Urinary bladder (tissue), 4 donors: ENCODE results near the gene COL7A1. TPM values are rescaled to one million over a fixed set of nuclear protein-coding genes. Genes with fewer than 3 reads are reported as not detected.

Experiments used
- DNase-seq: peaks from one replicate; pipeline ENCODE4 v3.0.0-alpha.2; 2015; ENCODE audit errors: extremely low spot score
- H3K27ac ChIP-seq: one replicate; pipeline ENCODE4 v1.5.1; 2013; ENCODE audit warnings: low read depth, mild to moderate bottlenecking, moderate library complexity
- H3K36me3 ChIP-seq: one replicate; pipeline ENCODE4 v1.6.1; 2013; ENCODE audit warnings: mild to moderate bottlenecking, moderate library complexity; ENCODE audit not compliant: insufficient read depth
- H3K4me1 ChIP-seq: one replicate; pipeline ENCODE4 v1.6.1; 2013; ENCODE audit warnings: mild to moderate bottlenecking, moderate library complexity; ENCODE audit not compliant: insufficient read depth
- H3K4me3 ChIP-seq: one replicate; pipeline ENCODE4 v1.5.1; 2013; ENCODE audit warnings: low read depth, low read length
- WGBS: extraction: QIAGEN DNeasy Blood & Tissue Kit; methylation state at CpG from one replicate; pipeline ENCODE4 v1.1.7; 2013; 5-methylcytosine and 5-hydroxymethylcytosine counted together
- polyA plus RNA-seq: library from polyadenylated mRNA; stranded (reverse); fragments of 200-250 nt; gene quantifications from one replicate; pipeline ENCODE4 v1.2.3, GENCODE V29; 2013
- total RNA-seq: library from RNA; depleted of rRNA; stranded (reverse); fragments of >200 nt; gene quantifications from one replicate; pipeline ENCODE4 v1.2.3, GENCODE V29; 2014
- donor health status: healthy with polysubstance abuse.
- donor health status: healthy.

Gene COL7A1
- total RNA-seq (20.0 TPM), polyA plus RNA-seq (19.7 TPM)

GRCh38 chr3:48595075-48595525, at the start of gene COL7A1:
Gene COL7A1 (minus strand): TSS chr3:48595329. CDS start chr3:48595159, 170 bp downstream.
- H3K27ac ChIP-seq = peak within 1 kb of the TSS; percentile 39
- no peaks in the 10 kb centered on the region for H3K4me1 ChIP-seq
- no peak for DNase-seq
- peak within 1 kb of the TSS; percentile 38 for H3K4me3 ChIP-seq
- H3K36me3 ChIP-seq = peaks cover 1% of the 10 kb centered on the region
- WGBS = 9% methylated on average over 35 of the region's 35 CpGs

GRCh38 chr3:48642605-48643004, 47.5 kb upstream of the COL7A1 start:
- Histone ChIP-seq H3K36me3 (no peaks in the 10 kb centered on the region), H3K4me3 (no peak overlapping the region), H3K4me1 (no peaks in the 10 kb centered on the region), H3K27ac (no peak overlapping the region)
- no peak for DNase-seq
- WGBS = 91% methylated on average over 12 of the region's 12 CpGs

- 92% methylated on average over 3 of the region's 3 CpGs for WGBS
- H3K4me1 ChIP-seq = no peaks in the 10 kb centered on the region
- H3K27ac ChIP-seq = no peak overlapping the region
- H3K4me3 ChIP-seq = no peak overlapping the region
- no peak for DNase-seq
- H3K36me3 ChIP-seq = no peaks in the 10 kb centered on the region
Observed at GRCh38 chr3:48641396-48641795, 46.3 kb upstream of the COL7A1 start.

DNA sequence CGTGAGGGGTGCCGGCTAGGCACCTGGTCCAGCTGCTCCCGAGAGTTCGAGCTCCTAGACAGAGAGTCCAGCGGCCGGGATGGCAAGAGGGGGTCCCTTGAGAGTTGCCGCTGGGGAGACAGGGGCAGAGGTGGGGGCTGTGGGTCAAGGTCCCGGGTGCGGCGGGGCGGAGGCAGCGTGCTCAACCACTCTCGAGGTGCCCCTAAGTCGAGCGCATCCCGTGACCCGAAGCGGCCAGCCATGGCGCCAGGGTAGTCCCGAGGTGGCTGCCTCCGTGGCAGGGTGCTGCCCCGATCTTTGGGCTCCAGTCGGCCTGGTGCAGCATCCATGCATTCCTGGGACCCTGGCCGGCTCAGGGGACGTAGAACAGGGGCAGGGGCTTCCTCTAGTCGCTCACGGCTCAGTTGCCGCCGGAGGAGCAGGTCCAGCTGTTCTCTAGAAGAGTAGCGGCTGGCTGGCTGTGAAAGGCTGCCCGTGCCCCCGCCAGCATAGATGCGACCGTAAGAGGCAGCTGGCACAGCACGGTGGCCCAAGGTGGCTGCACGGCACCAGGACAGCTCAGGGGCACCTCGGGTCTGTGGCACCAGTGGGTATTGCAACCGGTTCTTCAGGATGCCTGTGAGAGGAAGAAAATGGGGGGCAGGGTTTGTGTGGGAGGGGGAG, 44.9 kb upstream of the COL7A1 start:
- no peak for DNase-seq
- WGBS = 85% methylated on average over 38 of the region's 38 CpGs
- no peak overlapping the region for H3K4me3 ChIP-seq
- no peaks in the 10 kb centered on the region for H3K36me3 ChIP-seq
- no peak overlapping the region for H3K27ac ChIP-seq
- H3K4me1 ChIP-seq = no peaks in the 10 kb centered on the region

GRCh38 chr3:48637305-48637704, 42.2 kb upstream of the COL7A1 start:
- Histone ChIP-seq H3K4me1 (no peaks in the 10 kb centered on the region), H3K27ac (no peak overlapping the region), H3K4me3 (no peak overlapping the region), H3K36me3 (no peaks in the 10 kb centered on the region)
- 55% methylated on average over 6 of the region's 6 CpGs for WGBS
- no peak for DNase-seq

DNA sequence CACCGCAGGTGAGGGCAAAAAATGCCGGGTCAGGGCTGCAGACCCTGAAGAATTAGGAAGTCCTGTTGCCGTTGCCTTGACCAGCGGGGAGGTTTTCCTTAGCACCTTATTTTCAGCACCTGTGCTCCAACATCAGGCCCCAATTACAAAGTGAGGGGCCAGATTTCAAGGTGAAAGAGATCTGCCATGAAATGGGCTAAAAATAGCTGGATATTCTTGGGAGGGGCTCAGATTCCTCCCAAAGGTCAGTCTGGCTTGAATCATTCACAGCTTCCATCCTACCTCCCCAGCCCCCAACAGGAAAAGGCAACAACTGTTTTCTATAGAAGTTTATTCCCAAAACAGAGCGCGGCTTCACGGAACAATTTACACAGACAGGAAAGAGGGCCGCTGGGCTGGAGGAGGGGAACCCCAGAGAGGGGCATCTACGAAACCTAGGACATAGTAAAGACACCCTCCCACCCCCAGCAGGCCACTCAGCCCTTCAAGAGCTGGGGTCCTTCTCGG, 41.1 kb upstream of the COL7A1 start:
- 43% methylated on average over 10 of the region's 10 CpGs for WGBS
- peak overlapping the region; percentile 61 for H3K4me3 ChIP-seq
- H3K27ac ChIP-seq = no peak overlapping the region
- no peaks in the 10 kb centered on the region for H3K36me3 ChIP-seq
- no peak for DNase-seq
- H3K4me1 ChIP-seq = no peaks in the 10 kb centered on the region

DNA sequence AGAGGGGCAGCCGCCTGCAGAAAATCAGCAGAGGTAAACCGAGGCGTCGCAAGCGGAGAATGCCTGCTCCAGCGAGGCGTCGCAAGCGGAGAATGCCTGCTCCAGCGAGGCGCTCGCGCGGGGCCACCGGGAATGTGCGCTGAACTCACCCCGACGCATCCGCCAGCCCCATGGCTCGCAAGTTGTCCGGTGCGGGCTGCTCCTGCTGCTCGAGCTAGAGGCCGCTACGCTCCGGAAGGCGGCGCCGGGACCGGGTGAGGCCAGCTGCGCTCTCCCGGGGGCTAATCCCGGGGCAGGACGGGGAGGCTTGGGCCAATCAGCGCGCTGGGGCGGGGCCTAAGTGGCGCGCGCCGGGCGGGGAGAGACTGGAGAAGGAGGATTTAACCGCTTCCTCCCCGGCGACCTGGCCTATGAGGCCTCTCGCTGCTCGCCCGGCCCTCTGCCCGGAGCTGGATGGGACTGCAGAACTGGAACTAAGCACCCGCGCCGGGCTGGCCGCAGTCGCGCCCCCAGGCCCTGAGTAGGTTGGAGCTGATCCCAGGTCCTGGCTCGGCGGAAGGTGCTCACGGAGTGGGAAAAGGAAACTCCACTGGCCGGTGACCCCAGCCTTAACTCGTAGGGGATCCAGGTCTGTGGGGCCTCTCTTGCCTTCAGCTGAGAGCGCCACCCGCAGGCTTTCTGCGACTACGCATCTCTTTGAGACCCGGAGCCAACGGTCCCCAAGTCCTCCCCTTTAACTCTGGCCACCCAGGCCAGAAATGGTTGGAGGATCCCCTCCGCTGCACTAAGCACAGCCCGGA, 40.3 kb upstream of the COL7A1 start, which contains the start of gene SLC26A6:
Gene SLC26A6 (minus strand): TSS at position 240 of the 800 bp plus-strand sequence. CDS start 68 bp downstream, at position 172.
- under 1% methylated on average over 68 of the region's 68 CpGs for WGBS
- Histone ChIP-seq H3K36me3 (no peaks in the 10 kb centered on the region), H3K4me3 (peak within 1 kb of the TSS; percentile 61), H3K27ac (no peak within 1 kb of the TSS), H3K4me1 (no peaks in the 10 kb centered on the region)
- DNase-seq = peak; percentile 86

DNA sequence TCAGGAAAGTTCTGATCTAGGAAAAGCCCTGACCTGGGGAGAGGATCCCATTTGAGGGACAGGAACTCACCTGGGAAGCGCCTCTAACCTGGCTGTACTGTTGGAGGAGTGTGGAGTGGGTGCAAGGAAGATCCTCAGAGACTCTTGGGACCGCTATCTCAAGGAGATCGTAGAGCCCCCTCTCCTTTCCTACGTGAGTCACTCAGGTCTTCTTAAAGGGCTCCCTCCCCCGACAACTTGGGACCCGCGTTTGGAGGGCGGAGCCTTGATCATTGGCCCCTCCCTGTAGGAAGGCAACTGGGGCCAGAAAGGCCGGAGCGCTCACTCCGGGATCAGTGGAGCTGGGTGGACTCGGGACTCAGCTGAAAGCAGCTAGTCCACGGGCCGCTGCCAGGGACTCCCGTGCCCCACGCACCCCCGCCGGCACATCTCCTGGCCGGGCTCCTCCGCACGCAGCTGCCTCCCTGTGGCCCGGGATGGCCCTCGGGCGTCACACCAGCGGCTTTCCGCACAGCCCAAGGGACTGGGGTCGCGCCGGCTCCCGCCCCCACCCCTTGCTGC, 39.6 kb upstream of the COL7A1 start:
- Histone ChIP-seq H3K4me3 (peak overlapping the region; percentile 61), H3K36me3 (no peaks in the 10 kb centered on the region), H3K4me1 (no peaks in the 10 kb centered on the region), H3K27ac (no peak overlapping the region)
- 3% methylated on average over 30 of the region's 30 CpGs for WGBS
- DNase-seq = no peak

DNA sequence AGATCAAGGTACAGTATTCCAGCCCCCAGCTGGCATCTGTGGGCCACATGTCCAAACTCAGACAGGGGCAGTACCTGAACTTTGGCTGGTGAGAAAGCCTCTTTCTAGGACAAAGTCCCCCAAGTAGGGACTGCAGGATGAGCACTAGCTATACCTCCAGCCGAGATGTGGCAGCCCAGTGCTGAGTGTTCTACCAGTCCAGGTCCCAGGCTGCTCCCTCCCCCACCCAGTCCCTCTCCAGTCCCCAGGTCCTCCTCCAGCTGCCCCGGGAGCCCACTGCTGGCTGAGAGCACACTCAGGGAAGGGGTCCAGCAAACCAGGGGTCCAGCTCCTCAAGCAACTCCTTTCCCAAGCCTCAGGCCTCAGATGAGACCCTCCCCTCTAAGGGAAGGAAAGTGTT, 38.6 kb upstream of the COL7A1 start:
- no peaks in the 10 kb centered on the region for H3K36me3 ChIP-seq
- H3K4me1 ChIP-seq = no peaks in the 10 kb centered on the region
- no peak overlapping the region for H3K4me3 ChIP-seq
- no peak overlapping the region for H3K27ac ChIP-seq
- DNase-seq = no peak
- WGBS = 94% methylated on average over 2 of the region's 2 CpGs

GRCh38 chr3:48633256-48633655, 38.1 kb upstream of the COL7A1 start:
- Histone ChIP-seq H3K36me3 (no peaks in the 10 kb centered on the region), H3K4me1 (no peaks in the 10 kb centered on the region), H3K27ac (no peak overlapping the region), H3K4me3 (no peak overlapping the region)
- no peak for DNase-seq
- 94% methylated on average over 15 of the region's 15 CpGs for WGBS

GRCh38 chr3:48631516-48632448, 36.7 kb upstream of the COL7A1 start:
- WGBS = 90% methylated on average over 22 of the region's 22 CpGs
- no peaks in the 10 kb centered on the region for H3K4me1 ChIP-seq
- no peak for DNase-seq
- H3K36me3 ChIP-seq = no peaks in the 10 kb centered on the region
- no peak overlapping the region for H3K4me3 ChIP-seq
- H3K27ac ChIP-seq = no peak overlapping the region

DNA sequence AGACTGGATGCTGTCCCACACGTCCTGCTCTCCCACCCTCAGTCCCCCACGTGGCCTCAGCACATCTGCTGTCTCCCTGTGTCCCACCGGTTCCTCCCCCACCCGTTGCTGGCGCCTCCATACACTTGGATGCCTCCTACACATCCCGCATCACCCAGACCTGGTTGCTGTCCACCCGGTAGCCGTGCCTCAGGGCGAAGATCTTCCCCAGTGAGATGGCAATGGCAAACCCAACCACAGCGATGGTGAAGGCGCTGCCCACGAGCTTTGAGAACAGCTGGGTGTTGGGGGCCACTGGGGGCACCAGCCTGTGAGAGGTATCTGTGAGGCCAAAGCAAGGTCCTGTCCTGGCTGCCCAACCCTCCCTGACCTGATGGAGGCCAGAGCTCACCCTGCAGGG, 35.7 kb upstream of the COL7A1 start:
- H3K4me3 ChIP-seq = no peak overlapping the region
- H3K36me3 ChIP-seq = no peaks in the 10 kb centered on the region
- no peak for DNase-seq
- WGBS = 91% methylated on average over 12 of the region's 12 CpGs
- no peak overlapping the region for H3K27ac ChIP-seq
- no peaks in the 10 kb centered on the region for H3K4me1 ChIP-seq

- WGBS = 95% methylated on average over 8 of the region's 8 CpGs
- no peaks in the 10 kb centered on the region for H3K36me3 ChIP-seq
- H3K4me3 ChIP-seq = no peak overlapping the region
Observed at GRCh38 chr3:48630407-48630806, 35.3 kb upstream of the COL7A1 start.

More at GRCh38 chr3:48630407-48630806, 35.3 kb upstream of the COL7A1 start:
- no peak for DNase-seq
- Histone ChIP-seq H3K27ac (no peak overlapping the region), H3K4me1 (no peaks in the 10 kb centered on the region)
